GM12891 (cell line): ENCODE measurements around the gene GOLPH3L.
A peak's percentile ranks its signal among the peaks of the same experiment; 100 is the strongest.
"Not testable (repeated sequence)": the region's sequence is repeated elsewhere in the genome, so short reads cannot be mapped to it uniquely, and the experiment has no call there.

Experiments used
- DNase-seq: peaks from one replicate; pipeline ENCODE4 v3.0.0; 2011; ENCODE audit warnings: low spot score; ENCODE audit not compliant: insufficient read length
- FAIRE-seq: peaks from 2 replicates; lab custom pipeline; 2011; peaks lifted over from hg19 to GRCh38; lab: Jason Lieb, UNC
- PAX5 ChIP-seq: IDR thresholded peaks from 2 replicates; pipeline ENCODE4 v1.6.1; 2011; ENCODE audit warnings: low read length, moderate library complexity, mild to moderate bottlenecking; ENCODE audit not compliant: insufficient read depth, severe bottlenecking
- POLR2A ChIP-seq: IDR thresholded peaks from 2 replicates; pipeline ENCODE4 v1.6.1; 2011; ENCODE audit warnings: low read depth, low read length, control low read depth
- POLR2AphosphoS5 ChIP-seq: IDR thresholded peaks from 2 replicates; pipeline ENCODE4 v1.6.1; 2011; ENCODE audit warnings: low read depth, low read length, control low read depth
- POU2F2 ChIP-seq: IDR thresholded peaks from 2 replicates; pipeline ENCODE4 v1.6.1; 2011; ENCODE audit warnings: low read depth, mild to moderate bottlenecking, control low read depth, low read length, moderate library complexity
- SPI1 ChIP-seq: IDR thresholded peaks from 2 replicates; pipeline ENCODE4 v1.6.1; 2011; ENCODE audit warnings: low read depth, low read length, control low read depth
- TAF1 ChIP-seq: IDR thresholded peaks from 2 replicates; pipeline ENCODE4 v1.6.1; 2011; ENCODE audit warnings: low read depth, low read length, control low read depth

GOLPH3L gene

DNA sequence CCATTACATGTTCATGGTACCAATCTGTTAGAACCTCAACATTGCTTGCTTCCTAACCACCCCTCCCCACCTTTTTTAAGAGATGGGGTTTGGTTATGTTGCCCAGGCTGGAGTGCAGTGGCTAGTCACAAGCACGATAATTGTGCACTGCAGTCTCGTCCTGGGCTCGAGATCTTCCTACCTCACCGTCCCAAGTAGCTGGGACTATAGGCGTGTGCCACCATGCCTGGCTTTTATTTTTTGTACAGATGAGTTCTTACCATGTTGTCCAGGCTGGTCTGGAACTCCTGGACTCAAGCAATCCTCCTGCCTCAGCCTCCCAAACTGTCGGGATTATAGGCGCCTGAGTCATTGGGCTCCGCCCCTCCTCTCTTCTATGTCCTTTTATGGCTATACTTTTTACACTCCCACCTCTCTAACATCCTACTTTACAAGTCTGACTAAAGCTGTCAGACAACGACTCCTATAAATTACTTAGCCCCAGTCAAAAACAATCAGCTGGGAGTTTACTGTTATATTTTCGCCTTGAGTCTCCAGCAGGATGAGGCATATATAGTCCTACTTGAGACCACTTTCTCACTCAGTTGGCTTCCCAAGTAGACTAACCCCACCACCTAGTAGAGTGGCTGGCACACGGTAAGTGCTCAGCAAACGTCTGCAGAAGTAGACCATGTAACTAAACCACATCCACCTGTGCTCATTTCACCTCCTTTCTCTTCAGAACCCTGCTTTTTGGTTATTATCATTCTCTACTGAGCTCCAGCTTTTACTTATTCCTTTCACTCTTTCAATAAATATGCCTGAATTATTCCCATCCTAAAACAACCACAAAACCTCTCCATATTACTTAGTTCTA lies 81.4 kb downstream of the GOLPH3L start:
- TF ChIP-seq POU2F2 = no peak
- peak; percentile 41; the same call in 1 of the 2 replicates for TF ChIP-seq POLR2A
- FAIRE-seq = no peak

DNA sequence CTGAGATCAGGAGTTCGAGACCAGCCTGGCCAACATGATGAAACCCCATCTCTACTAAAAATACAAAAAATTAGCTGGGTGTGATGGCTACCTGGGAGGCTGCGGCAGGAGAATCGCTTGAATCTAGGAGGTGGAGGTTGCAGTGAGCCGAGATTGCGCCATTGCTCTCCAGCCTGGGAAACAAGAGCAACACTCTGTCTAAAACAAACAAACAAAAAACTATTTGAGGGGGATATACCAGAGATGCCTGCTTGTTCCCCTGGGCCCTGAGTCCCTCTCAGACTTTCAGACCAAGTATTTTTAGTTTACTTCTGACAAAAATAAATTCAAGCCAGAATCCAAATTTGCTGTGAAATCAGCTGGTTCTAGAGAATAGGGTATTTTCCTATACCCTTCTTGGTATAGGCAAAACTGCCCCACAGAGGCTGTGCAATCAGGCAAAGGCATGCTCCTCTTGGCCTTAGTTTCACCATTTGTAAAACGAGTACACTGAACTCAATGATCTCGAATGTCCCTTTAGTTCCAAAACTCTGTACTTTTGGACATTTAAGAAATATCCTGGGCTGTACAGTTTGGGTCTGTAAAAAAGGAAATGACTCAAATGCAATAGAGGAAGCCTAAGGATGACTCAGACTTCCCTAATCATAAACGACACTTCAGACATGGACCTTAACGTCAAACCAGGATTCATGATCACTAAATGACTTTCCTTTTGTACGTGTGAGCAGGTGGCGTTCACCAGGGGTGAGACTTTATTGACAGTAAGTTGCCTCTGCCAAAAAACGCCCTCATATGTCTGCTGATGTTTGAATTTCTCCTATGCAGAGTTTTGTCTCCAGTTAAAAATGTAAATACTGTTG lies 83.7 kb downstream of the GOLPH3L start:
- DNase-seq = no peak
- FAIRE-seq = peak; percentile 68

More for the DNA sequence above, 81.4 kb downstream of the GOLPH3L start:
- no peak for DNase-seq

GRCh38 chr1:150612014-150612345 lies 85.0 kb downstream of the GOLPH3L start:
- no peak for FAIRE-seq
- no peak for TF ChIP-seq PAX5
- no peak for TF ChIP-seq POLR2A
- no peak for TF ChIP-seq TAF1
- no peak for TF ChIP-seq POU2F2
- TF ChIP-seq SPI1 = no peak
- TF ChIP-seq POLR2AphosphoS5 = no peak; the same call in 1 of the 2 replicates

More for the DNA sequence above, 83.7 kb downstream of the GOLPH3L start:
- peak; percentile 92 for TF ChIP-seq SPI1
- no peak for TF ChIP-seq PAX5
- TF ChIP-seq POU2F2 = 0 out of 2 replicates have a peak, but pooled peaks have one; percentile 39

DNA sequence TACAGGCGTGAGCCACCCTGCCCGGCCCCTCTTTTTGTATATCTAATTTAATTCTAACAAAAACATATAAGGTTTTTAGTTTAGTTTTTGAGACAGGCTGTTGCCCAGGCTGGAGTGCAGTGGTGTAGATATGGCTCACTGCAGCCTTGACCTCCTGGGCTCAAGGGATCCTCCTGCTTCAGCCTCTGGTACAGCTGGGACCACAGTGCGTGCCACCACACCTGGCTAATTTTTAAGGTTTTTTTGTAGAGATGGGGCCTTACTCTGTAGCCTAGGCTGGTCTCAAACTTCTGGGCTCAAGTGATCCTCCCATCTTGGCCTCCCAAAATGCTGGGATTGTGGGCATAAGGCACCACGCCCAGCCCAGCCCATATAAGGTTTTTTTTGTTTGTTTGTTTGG lies 86.4 kb downstream of the GOLPH3L start:
- FAIRE-seq (no peak), DNase-seq (no peak)
- TF ChIP-seq POU2F2 (no peak), SPI1 (no peak), TAF1 (no peak), POLR2A (no peak), POLR2AphosphoS5 (no peak)

More at GRCh38 chr1:150612014-150612345, 85.0 kb downstream of the GOLPH3L start:
- no peak for DNase-seq

DNA sequence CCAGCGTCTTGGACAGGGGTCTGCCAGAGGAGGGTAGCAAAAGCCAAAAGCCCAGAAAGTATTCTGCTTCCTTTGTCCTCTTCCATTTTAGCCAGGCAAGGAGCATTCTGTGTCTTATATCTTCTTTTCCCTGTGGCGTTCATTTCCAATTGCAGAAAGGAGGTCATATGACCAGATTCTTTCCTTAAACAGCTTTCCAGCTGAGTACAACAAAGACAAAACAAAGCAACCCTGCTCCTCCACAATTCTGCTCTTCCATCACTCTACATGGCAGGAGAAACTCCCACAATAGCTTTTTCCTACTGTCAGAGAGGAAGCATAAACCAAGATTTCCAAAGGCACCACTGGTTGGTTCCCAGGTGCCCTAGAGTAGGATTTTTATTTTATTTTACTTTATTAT lies 87.2 kb downstream of the GOLPH3L start:
- no peak for TF ChIP-seq SPI1
- DNase-seq = no peak
- FAIRE-seq = no peak

DNA sequence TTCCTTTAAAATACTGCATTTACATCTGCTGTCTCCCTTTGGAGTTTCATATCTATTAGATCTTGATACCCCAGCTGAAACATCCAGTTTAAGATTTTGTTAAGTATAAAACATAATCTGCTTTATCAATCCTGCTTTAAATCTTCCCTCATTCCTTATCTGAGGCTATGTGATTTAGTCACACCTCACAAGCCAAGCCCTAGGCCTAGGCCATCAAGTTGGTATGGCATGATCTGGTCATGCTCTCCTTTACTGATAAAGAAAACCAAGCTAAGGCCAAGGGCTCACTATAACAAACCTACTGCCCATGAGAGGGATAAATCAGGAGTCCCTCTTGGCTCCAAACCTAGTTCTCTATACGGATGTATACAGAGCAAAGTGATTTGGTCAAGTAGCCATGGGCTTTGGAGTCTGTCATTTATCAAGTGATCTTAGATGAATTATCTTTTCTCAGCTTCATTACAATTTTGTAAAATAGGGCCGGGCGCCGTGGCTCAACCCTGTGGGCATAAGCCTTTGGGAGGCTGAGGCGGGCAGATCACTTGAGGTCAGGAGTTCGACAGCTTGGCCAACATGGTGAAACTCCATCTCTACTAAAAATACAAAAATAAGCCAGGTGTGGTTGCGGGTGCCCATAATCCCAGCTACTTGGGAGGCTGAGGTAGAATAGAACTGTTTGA lies 90.4 kb downstream of the GOLPH3L start:
- no peak for TF ChIP-seq PAX5
- no peak for FAIRE-seq
- DNase-seq = no peak

- not testable (repeated sequence) for DNase-seq, FAIRE-seq
These were observed 91.6 kb downstream of the GOLPH3L start for GRCh38 chr1:150605451-150605731.

DNA sequence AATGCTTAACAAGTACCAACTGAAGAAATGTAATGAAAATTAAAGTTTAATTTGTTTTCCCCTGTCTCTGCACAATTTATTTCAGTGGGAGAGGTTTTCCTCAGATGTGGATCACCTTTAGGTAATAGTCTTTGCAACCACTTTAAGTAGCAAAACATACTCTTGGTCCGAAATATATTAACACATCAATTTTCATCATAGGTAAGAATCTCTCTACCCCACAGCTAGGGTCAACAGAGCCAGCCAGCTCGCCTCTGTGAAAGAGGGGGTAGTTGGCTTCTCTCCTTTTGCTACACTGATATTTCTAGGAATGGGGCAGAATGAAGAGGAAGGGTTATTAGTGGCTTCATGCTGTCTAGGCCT lies 92.7 kb downstream of the GOLPH3L start:
- TF ChIP-seq POLR2A (no peak), TAF1 (no peak), SPI1 (no peak), POU2F2 (no peak), POLR2AphosphoS5 (no peak), PAX5 (no peak)
- FAIRE-seq = no peak
- DNase-seq = no peak

DNA sequence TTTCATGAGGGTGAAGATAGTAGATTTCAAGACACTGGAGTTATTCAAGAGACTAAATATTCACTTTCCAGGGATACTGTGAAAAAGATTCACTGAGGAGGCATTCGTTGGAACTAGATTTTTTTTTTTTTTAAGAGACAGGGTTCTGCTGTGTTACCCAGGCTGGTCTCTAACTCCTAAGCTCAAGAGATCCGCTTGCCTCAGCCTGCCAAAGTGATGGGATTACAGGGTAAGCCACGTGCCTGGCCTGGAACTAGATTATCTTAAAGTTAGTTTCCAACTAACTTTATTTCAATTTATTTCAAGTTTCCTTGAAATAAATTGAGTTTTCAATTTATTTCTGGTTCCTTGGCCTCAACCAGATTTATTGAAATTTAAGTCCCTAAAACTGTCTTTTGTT lies 93.2 kb downstream of the GOLPH3L start:
- DNase-seq (no peak), FAIRE-seq (no peak)
- TF ChIP-seq POLR2A = no peak
- no peak for TF ChIP-seq SPI1
- TF ChIP-seq TAF1 = no peak
- TF ChIP-seq POU2F2 = no peak
- no peak for TF ChIP-seq PAX5

DNA sequence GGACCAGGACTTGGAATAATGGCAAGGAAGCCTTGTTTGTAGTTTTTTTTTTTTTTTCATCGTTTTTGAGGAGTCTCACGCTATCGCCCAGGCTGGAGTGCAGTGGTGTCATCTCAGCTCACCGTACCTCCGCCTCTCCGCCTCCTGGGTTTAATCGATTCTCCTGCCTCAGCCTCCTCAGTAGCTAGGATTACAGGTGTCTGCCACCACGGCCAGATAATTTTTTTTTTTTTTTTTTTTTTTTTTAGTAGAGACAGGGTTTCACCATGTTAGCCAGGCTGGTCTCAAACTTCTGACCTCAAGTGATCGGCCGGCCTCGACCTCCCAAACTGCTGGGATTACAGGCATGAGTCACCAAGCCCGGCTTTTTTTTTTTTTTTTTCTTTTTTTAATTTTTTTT lies 94.6 kb downstream of the GOLPH3L start:
- not testable (repeated sequence) for DNase-seq, FAIRE-seq

DNA sequence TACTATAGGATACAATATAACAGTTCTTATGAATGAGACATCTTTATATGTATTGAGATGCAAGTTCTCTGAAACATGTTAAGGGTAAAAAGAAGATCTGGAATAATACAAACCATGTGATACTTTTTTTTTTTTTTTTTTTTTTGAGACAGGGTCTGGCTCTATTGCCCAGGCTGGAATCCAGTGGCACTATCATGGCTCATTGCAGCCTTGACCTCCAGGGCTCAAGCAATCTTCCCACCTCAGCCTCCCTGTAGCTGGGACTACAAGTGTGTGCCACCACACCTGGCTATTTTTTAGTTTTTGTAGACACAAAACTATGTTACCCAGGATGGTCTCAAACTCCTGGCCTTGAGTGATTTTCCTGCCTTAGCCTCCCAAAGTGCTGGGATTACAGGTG lies 95.4 kb downstream of the GOLPH3L start:
- FAIRE-seq = no peak
- no peak for TF ChIP-seq POLR2A
- no peak for TF ChIP-seq TAF1
- TF ChIP-seq PAX5 = no peak
- DNase-seq = no peak

GRCh38 chr1:150598346-150598745 lies 98.6 kb downstream of the GOLPH3L start:
- FAIRE-seq, DNase-seq: not testable (repeated sequence)
